HCT116 (cell line): ENCODE measurements around the gene SLC10A6. TPM values are rescaled to one million over a fixed set of nuclear protein-coding genes. Genes with fewer than 3 reads are reported as not detected.

Experiments
- ATAC-seq: fragments of 200-7000 bp; cut with Tn5 transposase; 2 replicates; pipeline ENCODE4 v1.9.1; 2020; ENCODE audit warnings: mild to moderate bottlenecking, moderate library complexity
- BruUV-seq: library from RNA; stranded (reverse); fragments of 400-500 nt; replicated peaks from 2 replicates; lab custom pipeline; 2021; lab: Mats Ljungman, UMichigan
- CTCF ChIA-PET: fragments of 300-600 bp; sonication (Branson Sonifier 250); formaldehyde crosslinking; loops from one replicate; lab custom pipeline; 2021; ENCODE audit warnings: antibody characterized with exemption; lab: Charles Lee
- POLR2A ChIA-PET: fragments of 300-600, 350-600 bp; sonication (Branson Sonifier 250); formaldehyde crosslinking; loops from one replicate; lab custom pipeline; 2021; ENCODE audit warnings: antibody characterized with exemption; lab: Charles Lee
- RAD21 ChIA-PET, 2 experiments: fragments of 300-600 bp; sonication (Branson Sonifier 250); formaldehyde crosslinking; loops; one replicate each; lab custom pipeline; 2023; ENCODE audit warnings: low total read pairs in 2 of 2; ENCODE audit not compliant: uncharacterized antibody in 2 of 2, unreplicated experiment in 2 of 2, low non-redundant PET in 1 of 2; lab: Charles Lee
- DNase-seq: peaks from one replicate; pipeline ENCODE4 v3.0.0-alpha.2; 2010; ENCODE audit warnings: low read depth, low spot score
- H2AFZ ChIP-seq: fragments of 200-600 bp; shearing (Covaris generic), sonication (generic); 2 replicates; pipeline ENCODE4 v1.6.1; 2017; ENCODE audit warnings: low read depth, mixed run types, mixed read lengths, antibody characterized with exemption, low read length; ENCODE audit not compliant: poor library complexity, severe bottlenecking
- H3K27ac ChIP-seq: 2 replicates; pipeline ENCODE4 v1.5.1; 2012; ENCODE audit warnings: low read depth, low read length
- H3K27me3 ChIP-seq: fragments of 200-600 bp; sonication (generic); 2 replicates; pipeline ENCODE4 v1.6.1; 2016; ENCODE audit warnings: mixed run types, low read length, mixed read lengths; ENCODE audit not compliant: insufficient read depth
- H3K36me3 ChIP-seq, 2 experiments: fragments of 200-500 bp in 1 of 2; fragments of 200-600 bp in 1 of 2; sonication (Bioruptor generic) in 1 of 2; sonication (generic) in 1 of 2; 2 replicates each; pipeline versions ENCODE4 v1.5.1 to v1.6.1; 2014 to 2016; ENCODE audit warnings: low read length in 2 of 2, inconsistent platforms in 1 of 2, mixed read lengths in 1 of 2, mixed run types in 1 of 2; ENCODE audit not compliant: insufficient read depth in 2 of 2, control insufficient read depth in 1 of 2
- H3K4me1 ChIP-seq, 2 experiments: fragments of 200-600 bp in 1 of 2; sonication (generic) in 1 of 2; 2 replicates each; pipeline versions ENCODE4 v1.5.1 to v1.6.1; 2012 to 2017; ENCODE audit warnings: low read length in 2 of 2, inconsistent platforms in 1 of 2, mild to moderate bottlenecking in 1 of 2, mixed read lengths in 1 of 2, mixed run types in 1 of 2, moderate library complexity in 1 of 2; ENCODE audit not compliant: insufficient read depth in 2 of 2, control insufficient read depth in 1 of 2
- H3K4me2 ChIP-seq: fragments of 200-600 bp; sonication (generic); 2 replicates; pipeline ENCODE4 v1.6.1; 2017; ENCODE audit warnings: mixed run types, low read length, mixed read lengths
- H3K4me3 ChIP-seq, 2 experiments: fragments of 200-600 bp in 1 of 2; sonication (generic) in 1 of 2; replicated peaks in 1 of 2; 2 replicates each; pipeline ENCODE4 v1.5.1; 2011 to 2016; ENCODE audit warnings: low read length in 2 of 2, control low read depth in 1 of 2, low read depth in 1 of 2, mild to moderate bottlenecking in 1 of 2, mixed read lengths in 1 of 2, mixed run types in 1 of 2
- H3K79me2 ChIP-seq: fragments of 200-600 bp; sonication (generic); 2 replicates; pipeline ENCODE4 v1.6.1; 2017; ENCODE audit warnings: mild to moderate bottlenecking, mixed run types, low read length, moderate library complexity, mixed read lengths; ENCODE audit not compliant: insufficient read depth
- H3K9ac ChIP-seq: fragments of 200-600 bp; sonication (generic); 2 replicates; pipeline ENCODE4 v1.6.1; 2016; ENCODE audit warnings: low read length, mixed read lengths
- H3K9me2 ChIP-seq: fragments of 200-600 bp; sonication (generic), shearing (Covaris generic); 2 replicates; pipeline ENCODE4 v1.6.1; 2017; ENCODE audit warnings: mixed run types, mild to moderate bottlenecking, moderate library complexity; ENCODE audit not compliant: insufficient read depth
- H3K9me3 ChIP-seq, 2 experiments: fragments of 200-500 bp in 1 of 2; fragments of 200-600 bp in 1 of 2; sonication (Bioruptor generic) in 1 of 2; sonication (generic) in 1 of 2; 2 replicates each; pipeline ENCODE4 v1.6.1; 2014 to 2017; ENCODE audit warnings: low read length in 2 of 2, mixed read lengths in 2 of 2, inconsistent platforms in 1 of 2, low read depth in 1 of 2, mild to moderate bottlenecking in 1 of 2, mixed run types in 1 of 2, moderate library complexity in 1 of 2; ENCODE audit not compliant: control insufficient read depth in 1 of 2, insufficient read depth in 1 of 2
- H4K20me1 ChIP-seq: fragments of 200-600 bp; sonication (generic), shearing (Covaris generic); 2 replicates; pipeline ENCODE4 v1.6.1; 2017; ENCODE audit warnings: mixed run types, mild to moderate bottlenecking, moderate library complexity; ENCODE audit not compliant: insufficient read depth
- ATF3 ChIP-seq: IDR thresholded peaks from 2 replicates; pipeline ENCODE4 v1.6.1; 2012
- EZH2 ChIP-seq: fragments of 200-600 bp; sonication (generic); IDR thresholded peaks from 2 replicates; pipeline ENCODE4 v1.6.1; 2017; ENCODE audit warnings: antibody characterized with exemption, mixed run types
- FOSL1 ChIP-seq: IDR thresholded peaks from 2 replicates; pipeline ENCODE4 v1.6.1; 2012; ENCODE audit warnings: low read depth
- RAD21 ChIP-seq: IDR thresholded peaks from 2 replicates; pipeline ENCODE4 v1.6.1; 2012; ENCODE audit warnings: low read depth, mild to moderate bottlenecking
- ZNF274 ChIP-seq: fragments of 200-500 bp; sonication (Bioruptor generic); IDR thresholded peaks from 2 replicates; pipeline ENCODE4 v1.6.1; 2014; ENCODE audit warnings: mild to moderate bottlenecking, low read depth, low read length, inconsistent platforms
- intact Hi-C: fragments of 100-400 bp; cut with micrococcal nuclease; formaldehyde crosslinking; loops from 2 replicates; pipeline ENCODE4 v1.10.0; 2022
- total RNA-seq: library from RNA; stranded (reverse); gene quantifications from one replicate; pipeline ENCODE4 v1.2.1, GENCODE V29; 2021; ENCODE audit not compliant: unreplicated experiment
- TF ChIP-seq, protein P1 (sequence below), 3 experiments: fragments of 200-600 bp in 1 of 3; sonication (generic) in 1 of 3; IDR thresholded peaks in 2 of 3; conservative IDR thresholded peaks in 1 of 3; 2 replicates each; pipeline ENCODE4 v1.5.1; 2012 to 2017; ENCODE audit warnings: low read depth in 2 of 3, low read length in 2 of 3, antibody characterized with exemption in 1 of 3, borderline replicate concordance in 1 of 3, control low read depth in 1 of 3, mild to moderate bottlenecking in 1 of 3, mixed read lengths in 1 of 3, mixed run types in 1 of 3, moderate library complexity in 1 of 3; ENCODE audit not compliant: insufficient read depth in 1 of 3

SLC10A6 gene
- total RNA-seq, 1 experiment from 2014 or later: not detected

GRCh38 chr4:86848732-86849619 lies at the start of gene SLC10A6 (continued):
- no peak for TF ChIP-seq ZNF274
- TF ChIP-seq FOSL1: no peak
- no peak for TF ChIP-seq ATF3

GRCh38 chr4:86898562-86898961 lies 49.4 kb upstream of the SLC10A6 start:
- Histone ChIP-seq H3K27me3 (no peaks in the 10 kb centered on the region), H3K4me2 (no peak overlapping the region), H2AFZ (no peak overlapping the region), H3K27ac (no peak overlapping the region), H3K9ac (no peak overlapping the region), H3K79me2 (no peaks in the 10 kb centered on the region), H3K4me3 (no peak overlapping the region), H4K20me1 (no peaks in the 10 kb centered on the region), H3K4me1 (peaks cover 0 to 12% of the 10 kb centered on the region in 2 experiments; a peak in 2 of 4 replicates), H3K36me3 (no peaks in the 10 kb centered on the region), H3K9me3 (no peaks in the 10 kb centered on the region), H3K9me2 (no peaks in the 10 kb centered on the region)
- RAD21 ChIA-PET: no interaction called here
- ATAC-seq: peak; percentile 77
- POLR2A ChIA-PET: no interaction called here
- DNase-seq: no peak
- CTCF ChIA-PET: interaction anchor here (6.8 kb wide), 1 partner anchor 401 kb away, joined by 34 read pairs; no protein-coding TSS in a partner anchor
- TF ChIP-seq RAD21 (peak; percentile 82), EZH2 (no peak)
- TF ChIP-seq, protein P1, sequence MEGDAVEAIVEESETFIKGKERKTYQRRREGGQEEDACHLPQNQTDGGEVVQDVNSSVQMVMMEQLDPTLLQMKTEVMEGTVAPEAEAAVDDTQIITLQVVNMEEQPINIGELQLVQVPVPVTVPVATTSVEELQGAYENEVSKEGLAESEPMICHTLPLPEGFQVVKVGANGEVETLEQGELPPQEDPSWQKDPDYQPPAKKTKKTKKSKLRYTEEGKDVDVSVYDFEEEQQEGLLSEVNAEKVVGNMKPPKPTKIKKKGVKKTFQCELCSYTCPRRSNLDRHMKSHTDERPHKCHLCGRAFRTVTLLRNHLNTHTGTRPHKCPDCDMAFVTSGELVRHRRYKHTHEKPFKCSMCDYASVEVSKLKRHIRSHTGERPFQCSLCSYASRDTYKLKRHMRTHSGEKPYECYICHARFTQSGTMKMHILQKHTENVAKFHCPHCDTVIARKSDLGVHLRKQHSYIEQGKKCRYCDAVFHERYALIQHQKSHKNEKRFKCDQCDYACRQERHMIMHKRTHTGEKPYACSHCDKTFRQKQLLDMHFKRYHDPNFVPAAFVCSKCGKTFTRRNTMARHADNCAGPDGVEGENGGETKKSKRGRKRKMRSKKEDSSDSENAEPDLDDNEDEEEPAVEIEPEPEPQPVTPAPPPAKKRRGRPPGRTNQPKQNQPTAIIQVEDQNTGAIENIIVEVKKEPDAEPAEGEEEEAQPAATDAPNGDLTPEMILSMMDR (IDR thresholded peaks at IDR 0.05 in 2 of 3, conservative IDR thresholded peaks at IDR 0.05 in 1 of 3; ENCODE audit: borderline replicate concordance in 1 of 3, insufficient read depth in 1 of 3, low read depth in 2 of 3, low read length in 2 of 3): peak; percentile 43 to 69 (median 52); a peak in 4 of 6 replicates
- intact Hi-C loops: loop anchor here (1.0 to 10.0 kb wide), 5 partner anchors 336 to 1316 kb away; no protein-coding TSS in a partner anchor
- no TSS peak for BruUV-seq
